Measurements from ENCODE around the gene COQ8A. TPM values are rescaled to one million over a fixed set of nuclear protein-coding genes. Genes with fewer than 3 reads are reported as not detected.

COQ8A gene
- polyA plus RNA-seq, 2 of the 4 experiments (the other 2 are of a cell fraction), result 10.8 to 12.4 TPM

- no peak for TF ChIP-seq KDM1A (IDR thresholded peaks at IDR 0.05; ENCODE audit: low read depth)
- TF ChIP-seq FOXS1 (CRISPR knock-in tag; IDR thresholded peaks at IDR 0.05), result no peak
- TF ChIP-seq EHMT2 (IDR thresholded peaks at IDR 0.05; ENCODE audit: low read depth), result no peak
- TF ChIP-seq RAD21 (conservative IDR thresholded peaks at IDR 0.05 in 1 of 2, IDR thresholded peaks at IDR 0.05 in 1 of 2), result no peak
- no peak for TF ChIP-seq ELK1 (IDR thresholded peaks at IDR 0.05; ENCODE audit: low read depth, low read length)
Measured at GRCh38 chr1:226979115-226979516, 39.0 kb downstream of the COQ8A start (continued).

- 85% methylated on average over 12 of the region's 12 CpGs for WGBS (ENCODE audit: missing lambda C conversion rate)
- no peaks in the 10 kb centered on the region for H3K9me3 ChIP-seq
- no peaks in the 10 kb centered on the region for H3K4me1 ChIP-seq
- POLR2A ChIA-PET, result no interaction called here
- H3K4me3 ChIP-seq, result no peak overlapping the region
- FAIRE-seq (no peak), ATAC-seq (no peak), DNase-seq (ENCODE audit: low read depth in 1 of 2, low spot score in 1 of 2) (no peak)
- no peak overlapping the region; a peak in 1 of 6 replicates for H3K27ac ChIP-seq
- no peak overlapping the region for H3K4me2 ChIP-seq
- CTCF ChIA-PET, result no interaction called here
- TF ChIP-seq ATOH8 (CRISPR knock-in tag; IDR thresholded peaks at IDR 0.05; ENCODE audit: low read depth) (no peak), TP53 (CRISPR knock-in tag; IDR thresholded peaks at IDR 0.05) (no peak), RARB (CRISPR knock-in tag; IDR thresholded peaks at IDR 0.05) (no peak), ZFP36 (IDR thresholded peaks at IDR 0.05; ENCODE audit: borderline replicate concordance, partially characterized antibody) (no peak), RCOR1 (IDR thresholded peaks at IDR 0.05; ENCODE audit: low read depth, low read length) (no peak), POLR2AphosphoS2 (conservative IDR thresholded peaks at IDR 0.05; ENCODE audit: low read length) (no peak), CTCF (IDR thresholded peaks at IDR 0.05) (no peak), NPAS2 (CRISPR knock-in tag; IDR thresholded peaks at IDR 0.05; ENCODE audit: borderline replicate concordance) (no peak), CHD4 (IDR thresholded peaks at IDR 0.05; ENCODE audit: borderline replicate concordance) (no peak), ZC3H11A (IDR thresholded peaks at IDR 0.05) (no peak), HOXB5 (CRISPR knock-in tag; IDR thresholded peaks at IDR 0.05) (no peak), ZNF302 (CRISPR knock-in tag; IDR thresholded peaks at IDR 0.05) (no peak)
Measured at GRCh38 chr1:226979517-226980121, 39.5 kb downstream of the COQ8A start.

GRCh38 chr1:226980122-226980560, 40.0 kb downstream of the COQ8A start:
- DNase-seq (ENCODE audit: low read depth in 1 of 2, low spot score in 1 of 2), result no peak
- POLR2A ChIA-PET, result no interaction called here
- Histone ChIP-seq H3K27ac (no peak overlapping the region; a peak in 1 of 6 replicates), H3K9me3 (no peaks in the 10 kb centered on the region), H3K4me3 (no peak overlapping the region), H3K4me1 (no peaks in the 10 kb centered on the region), H3K4me2 (no peak overlapping the region)
- WGBS (ENCODE audit: missing lambda C conversion rate), result 96% methylated on average over 4 of the region's 4 CpGs
- CTCF ChIA-PET, result no interaction called here
- FAIRE-seq, result no peak
- TF ChIP-seq EHF (CRISPR knock-in tag; IDR thresholded peaks at IDR 0.05) (no peak), HOXB5 (CRISPR knock-in tag; IDR thresholded peaks at IDR 0.05) (no peak)
- peak in 1 of 2 experiments; percentile 3; a peak in 1 of 6 replicates for ATAC-seq

Data from A549 (cell line).